GM12891 (cell line): ENCODE results near the gene NVL.

Experiments used
- POLR2A ChIP-seq: IDR thresholded peaks from 2 replicates; pipeline ENCODE4 v1.6.1; 2011; ENCODE audit warnings: low read depth, low read length, control low read depth
- POLR2AphosphoS5 ChIP-seq: IDR thresholded peaks from 2 replicates; pipeline ENCODE4 v1.6.1; 2011; ENCODE audit warnings: low read depth, low read length, control low read depth
- POU2F2 ChIP-seq: IDR thresholded peaks from 2 replicates; pipeline ENCODE4 v1.6.1; 2011; ENCODE audit warnings: low read depth, mild to moderate bottlenecking, control low read depth, low read length, moderate library complexity

DNA sequence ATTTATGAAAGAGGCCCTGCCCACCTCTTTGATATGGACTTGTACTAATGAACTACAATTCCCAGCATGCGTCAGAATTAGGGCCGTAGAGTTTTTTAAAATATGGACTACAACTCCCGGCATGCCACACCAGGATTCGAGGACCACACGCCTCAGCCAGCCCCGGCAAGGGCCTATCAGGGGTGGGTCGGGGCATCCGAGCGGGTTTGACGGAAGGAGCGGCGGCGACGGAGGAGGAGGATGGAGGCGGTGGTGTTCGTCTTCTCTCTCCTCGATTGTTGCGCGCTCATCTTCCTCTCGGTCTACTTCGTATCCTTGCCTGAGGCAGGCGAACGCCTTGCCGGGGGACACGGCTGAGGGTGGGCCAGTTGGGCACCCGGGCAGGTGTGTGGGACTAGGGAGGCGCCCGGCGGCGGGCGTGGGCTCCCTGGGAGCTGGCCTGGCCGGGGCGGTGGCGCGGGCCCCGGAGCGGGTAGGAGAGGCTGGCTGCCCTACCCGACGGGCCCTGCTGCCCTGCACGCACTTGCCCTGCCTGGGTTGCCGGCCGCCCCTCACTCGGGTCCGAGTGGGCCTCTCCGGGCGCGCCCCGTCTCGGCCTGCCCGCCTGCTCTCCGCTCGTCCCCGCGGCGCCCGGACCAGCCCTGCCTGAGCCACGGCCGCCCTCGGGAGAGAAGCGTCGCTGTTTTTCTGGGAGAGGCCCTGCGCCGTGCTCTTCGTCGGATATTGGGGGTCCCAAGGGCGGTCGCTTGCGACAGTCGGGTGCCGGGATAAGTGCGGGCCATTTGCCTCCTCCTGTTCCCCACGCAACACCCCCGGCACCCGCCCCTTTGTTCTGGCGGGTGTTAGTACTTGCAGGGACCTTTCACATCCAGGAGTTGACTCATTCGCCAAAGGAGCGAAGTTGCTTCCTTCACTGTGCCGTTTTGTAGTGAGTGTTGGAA lies 27.0 kb upstream of the NVL start, which contains the start of gene CNIH4:
- TF ChIP-seq POLR2AphosphoS5 (peak; percentile 80), POLR2A (peak; percentile 88), POU2F2 (peak; percentile 67; the same call in 1 of the 2 replicates)
